ENCODE data around the gene ROR2. TPM values are rescaled to one million over a fixed set of nuclear protein-coding genes. Genes with fewer than 3 reads are reported as not detected.

ROR2 gene
- total and polyA plus RNA-seq, 8 donors, result 3.0 to 21.4 (median 9.8) TPM

DNA sequence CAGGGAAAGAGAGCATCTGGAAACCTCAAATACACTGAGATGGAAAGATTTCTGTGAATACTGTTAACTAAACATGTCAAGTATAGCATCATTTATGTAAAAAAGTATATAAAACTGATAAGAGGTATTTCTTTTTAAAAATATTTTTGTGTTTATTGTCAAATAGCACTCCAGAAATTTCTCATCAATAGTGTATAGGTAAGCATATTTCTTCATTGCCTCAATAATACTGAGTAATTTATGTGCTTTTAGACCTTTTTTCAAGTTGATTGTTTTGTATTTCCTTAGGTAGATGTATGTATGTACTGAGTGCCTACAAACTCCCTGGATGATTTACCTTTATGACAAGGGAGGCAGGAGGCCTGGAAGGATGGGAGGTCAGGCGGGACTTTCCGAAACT lies 196.3 kb downstream of the ROR2 start:
- Histone ChIP-seq H3K4me3 (no peak overlapping the region), H3K9me3 (no peaks in the 10 kb centered on the region), H3K36me3 (peaks cover 5 to 22% (median 9%) of the 10 kb centered on the region in 4 donors), H3K27me3 (no peaks in the 10 kb centered on the region), H3K27ac (no peak overlapping the region), H3K4me1 (peaks cover 0 to 4% (median 3%) of the 10 kb centered on the region in 4 donors)
- WGBS, 5 donors, result 47 to 71% (median 50%) methylated on average over 2 of the region's 2 CpGs
- intact Hi-C loops (cut with DNase I; ENCODE audit: low total_unique reads), result no loop called here
- no peak for DNase-seq
- TF ChIP-seq EP300 (IDR thresholded peaks at IDR 0.05) (no peak), POLR2A (IDR thresholded peaks at IDR 0.05) (no peak), POLR2AphosphoS5 (IDR thresholded peaks at IDR 0.05) (no peak)
- TF ChIP-seq, protein P1, sequence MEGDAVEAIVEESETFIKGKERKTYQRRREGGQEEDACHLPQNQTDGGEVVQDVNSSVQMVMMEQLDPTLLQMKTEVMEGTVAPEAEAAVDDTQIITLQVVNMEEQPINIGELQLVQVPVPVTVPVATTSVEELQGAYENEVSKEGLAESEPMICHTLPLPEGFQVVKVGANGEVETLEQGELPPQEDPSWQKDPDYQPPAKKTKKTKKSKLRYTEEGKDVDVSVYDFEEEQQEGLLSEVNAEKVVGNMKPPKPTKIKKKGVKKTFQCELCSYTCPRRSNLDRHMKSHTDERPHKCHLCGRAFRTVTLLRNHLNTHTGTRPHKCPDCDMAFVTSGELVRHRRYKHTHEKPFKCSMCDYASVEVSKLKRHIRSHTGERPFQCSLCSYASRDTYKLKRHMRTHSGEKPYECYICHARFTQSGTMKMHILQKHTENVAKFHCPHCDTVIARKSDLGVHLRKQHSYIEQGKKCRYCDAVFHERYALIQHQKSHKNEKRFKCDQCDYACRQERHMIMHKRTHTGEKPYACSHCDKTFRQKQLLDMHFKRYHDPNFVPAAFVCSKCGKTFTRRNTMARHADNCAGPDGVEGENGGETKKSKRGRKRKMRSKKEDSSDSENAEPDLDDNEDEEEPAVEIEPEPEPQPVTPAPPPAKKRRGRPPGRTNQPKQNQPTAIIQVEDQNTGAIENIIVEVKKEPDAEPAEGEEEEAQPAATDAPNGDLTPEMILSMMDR (IDR thresholded peaks at IDR 0.05), result no peak

DNA sequence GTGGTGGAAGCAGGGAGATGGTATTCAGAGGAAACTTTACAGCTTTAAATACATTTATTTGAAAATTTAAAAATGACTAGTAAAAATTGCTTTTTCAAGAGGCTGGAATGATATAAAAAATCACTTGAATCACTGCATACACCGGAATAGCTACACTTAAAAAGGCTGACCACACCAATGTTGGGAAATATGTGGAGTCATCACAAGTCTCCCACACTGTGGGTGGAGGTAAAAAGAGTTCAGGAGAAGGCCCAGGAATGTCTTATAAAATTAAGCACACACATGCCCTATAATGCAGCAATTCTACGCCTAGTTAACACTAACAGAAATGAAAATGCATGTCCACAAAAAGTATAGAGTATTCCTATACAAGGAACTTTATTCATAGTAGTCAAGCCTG lies 198.1 kb downstream of the ROR2 start:
- peaks cover under 1 to 22% (median 9%) of the 10 kb centered on the region in 4 donors for H3K36me3 ChIP-seq
- H3K27me3 ChIP-seq, result no peaks in the 10 kb centered on the region
- no peaks in the 10 kb centered on the region for H3K9me3 ChIP-seq
- TF ChIP-seq POLR2AphosphoS5 (IDR thresholded peaks at IDR 0.05) (no peak), EP300 (IDR thresholded peaks at IDR 0.05) (no peak), POLR2A (IDR thresholded peaks at IDR 0.05) (no peak)
- TF ChIP-seq, protein P1 (IDR thresholded peaks at IDR 0.05), result no peak
- H3K4me1 ChIP-seq, result no peaks in the 10 kb centered on the region
- intact Hi-C loops (cut with DNase I; ENCODE audit: low total_unique reads), result no loop called here
- H3K27ac ChIP-seq, result no peak overlapping the region
- no peak overlapping the region for H3K4me3 ChIP-seq
- no peak for DNase-seq
- 79 to 95% (median 89%) methylated on average over 2 of the region's 2 CpGs for WGBS, 5 donors

DNA sequence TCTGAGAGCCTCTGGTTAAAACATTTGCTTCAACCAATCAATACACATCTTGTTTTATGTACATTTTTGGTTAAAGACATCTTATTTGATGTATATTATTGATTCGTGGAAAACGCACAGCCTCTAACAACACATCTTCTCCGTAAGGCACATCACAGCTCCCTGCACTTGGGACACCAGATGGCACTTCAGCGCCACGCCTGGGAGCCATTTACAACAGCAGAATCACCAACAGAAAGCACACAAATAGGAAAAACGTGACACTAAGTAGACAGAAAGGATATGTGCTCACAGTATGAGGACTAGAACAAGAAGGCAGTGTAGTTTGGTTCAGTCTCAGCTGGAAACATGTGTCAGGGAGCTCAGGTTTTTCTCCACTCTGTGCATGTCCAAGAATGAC lies 199.7 kb downstream of the ROR2 start:
- intact Hi-C loops (cut with DNase I; ENCODE audit: low total_unique reads), result no loop called here
- no peaks in the 10 kb centered on the region for H3K4me1 ChIP-seq
- no peaks in the 10 kb centered on the region for H3K9me3 ChIP-seq
- no peak overlapping the region for H3K4me3 ChIP-seq
- H3K27me3 ChIP-seq, result no peaks in the 10 kb centered on the region
- H3K27ac ChIP-seq, result no peak overlapping the region
- 69 to 82% (median 78%) methylated on average over 6 of the region's 6 CpGs for WGBS, 5 donors
- H3K36me3 ChIP-seq, result peaks cover 0 to 12% (median 8%) of the 10 kb centered on the region in 4 donors
- no peak for DNase-seq
- TF ChIP-seq, protein P1 (IDR thresholded peaks at IDR 0.05), result no peak
- TF ChIP-seq EP300 (IDR thresholded peaks at IDR 0.05) (no peak), POLR2AphosphoS5 (IDR thresholded peaks at IDR 0.05) (no peak), POLR2A (IDR thresholded peaks at IDR 0.05) (no peak)

DNA sequence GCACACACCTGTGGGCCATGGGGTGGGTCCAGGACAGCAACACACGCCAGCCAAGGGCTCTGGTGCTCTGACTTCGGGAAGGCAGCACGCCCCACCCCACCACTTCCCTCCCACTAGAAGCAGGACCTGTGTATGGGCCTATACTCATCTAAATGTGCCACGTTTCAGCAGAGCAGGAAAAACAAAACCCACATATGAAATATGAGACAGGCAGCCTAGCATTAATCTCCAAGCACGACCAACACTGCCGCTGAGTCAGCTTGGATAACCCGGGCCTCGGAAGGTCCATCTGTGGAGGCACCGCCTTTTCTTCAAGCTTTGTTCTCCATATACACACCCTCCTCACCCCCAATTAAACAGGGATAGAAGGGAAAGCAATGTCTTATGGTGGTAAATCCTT lies 203.1 kb downstream of the ROR2 start:
- no peak for TF ChIP-seq POLR2A (IDR thresholded peaks at IDR 0.05)
- 39 to 51% (median 44%) methylated on average over 9 of the region's 9 CpGs for WGBS, 5 donors
- Histone ChIP-seq H3K27ac (no peak overlapping the region), H3K36me3 (no peaks in the 10 kb centered on the region), H3K9me3 (no peaks in the 10 kb centered on the region), H3K4me3 (no peak overlapping the region), H3K4me1 (peaks cover 0 to 2% (median under 1%) of the 10 kb centered on the region in 4 donors), H3K27me3 (no peaks in the 10 kb centered on the region)
- peak in 1 of 2 donors; percentile 81 for DNase-seq
- intact Hi-C loops (cut with DNase I; ENCODE audit: low total_unique reads), result no loop called here

DNA sequence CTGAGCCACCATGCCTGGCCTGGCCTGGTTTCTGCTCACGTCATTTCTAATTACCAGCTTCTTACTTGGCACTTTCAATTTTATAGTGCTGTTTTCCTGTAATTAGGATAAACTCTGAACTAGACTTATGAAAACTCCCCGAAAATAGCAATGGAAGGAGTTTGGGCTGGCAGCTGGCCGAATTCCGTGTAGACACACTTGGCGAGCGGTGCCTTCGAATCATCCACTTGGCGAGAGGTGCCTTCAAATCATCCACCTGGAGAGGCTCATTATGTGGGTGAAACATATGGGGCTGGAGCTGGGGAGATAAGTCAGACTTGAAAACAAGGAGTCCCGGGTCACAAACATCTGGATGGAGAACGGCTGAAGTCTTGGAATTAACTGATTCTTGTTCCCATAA lies 203.7 kb downstream of the ROR2 start:
- Histone ChIP-seq H3K27ac (no peak overlapping the region), H3K36me3 (no peaks in the 10 kb centered on the region), H3K4me3 (no peak overlapping the region), H3K9me3 (no peaks in the 10 kb centered on the region), H3K27me3 (no peaks in the 10 kb centered on the region), H3K4me1 (peaks cover 0 to 7% (median 3%) of the 10 kb centered on the region in 4 donors)
- DNase-seq, result no peak
- intact Hi-C loops (cut with DNase I; ENCODE audit: low total_unique reads), result no loop called here
- 82 to 89% (median 86%) methylated on average over 10 of the region's 10 CpGs for WGBS, 5 donors
- no peak for TF ChIP-seq POLR2A (IDR thresholded peaks at IDR 0.05)
- TF ChIP-seq EP300 (IDR thresholded peaks at IDR 0.05), result no peak
- TF ChIP-seq POLR2AphosphoS5 (IDR thresholded peaks at IDR 0.05), result no peak
- TF ChIP-seq, protein P1 (IDR thresholded peaks at IDR 0.05), result no peak
